DOHH2 (cell line): ENCODE results near the gene XIRP2.

Experiments used
- H3F3A ChIP-seq: fragments of 200-600 bp; sonication (generic), shearing (Covaris generic); 2 replicates; pipeline ENCODE4 v1.6.0; 2016; ENCODE audit warnings: antibody characterized with exemption, mild to moderate bottlenecking; ENCODE audit not compliant: control insufficient read depth, insufficient read depth
- H3K27ac ChIP-seq: fragments of 200-600 bp; sonication (generic); 2 replicates; pipeline ENCODE4 v1.5.1; 2014; ENCODE audit warnings: low read depth, mild to moderate bottlenecking, low read length, moderate library complexity
- H3K27me3 ChIP-seq: fragments of 200-600 bp; sonication (generic); 2 replicates; pipeline ENCODE4 v1.6.1; 2014; ENCODE audit warnings: mild to moderate bottlenecking, low read length, mixed read lengths; ENCODE audit not compliant: control insufficient read depth
- H3K36me3 ChIP-seq: fragments of 200-600 bp; sonication (generic); 2 replicates; pipeline ENCODE4 v1.6.1; 2014; ENCODE audit warnings: mild to moderate bottlenecking, low read length, moderate library complexity, mixed read lengths; ENCODE audit not compliant: control insufficient read depth
- H3K4me1 ChIP-seq: fragments of 200-600 bp; sonication (generic); 2 replicates; pipeline ENCODE4 v1.6.1; 2014; ENCODE audit warnings: mild to moderate bottlenecking, low read length, mixed read lengths; ENCODE audit not compliant: control insufficient read depth
- H3K4me2 ChIP-seq: fragments of 200-600 bp; sonication (generic); 2 replicates; pipeline ENCODE4 v1.6.0; 2014; ENCODE audit warnings: mild to moderate bottlenecking, low read length, moderate library complexity
- H3K4me3 ChIP-seq: fragments of 200-600 bp; sonication (generic); 2 replicates; pipeline ENCODE4 v1.5.1; 2014; ENCODE audit warnings: mild to moderate bottlenecking, low read length, mixed read lengths
- H3K79me2 ChIP-seq: fragments of 200-600 bp; sonication (generic); 2 replicates; pipeline ENCODE4 v1.6.1; 2014; ENCODE audit warnings: mild to moderate bottlenecking, low read length, mixed read lengths; ENCODE audit not compliant: control insufficient read depth
- H3K9me2 ChIP-seq: fragments of 200-600 bp; sonication (generic); replicated peaks from 2 replicates; pipeline ENCODE4 v1.6.1; 2014; ENCODE audit warnings: mild to moderate bottlenecking, low read length, mixed read lengths; ENCODE audit not compliant: control insufficient read depth
- H3K9me3 ChIP-seq: fragments of 200-600 bp; sonication (generic); 2 replicates; pipeline ENCODE4 v1.6.1; 2014; ENCODE audit warnings: antibody characterized with exemption, low read length, mixed read lengths; ENCODE audit not compliant: control insufficient read depth, insufficient read depth
- H4K20me1 ChIP-seq: fragments of 200-600 bp; sonication (generic); 2 replicates; pipeline ENCODE4 v1.6.0; 2014; ENCODE audit warnings: low read depth, mild to moderate bottlenecking, antibody characterized with exemption, low read length, moderate library complexity; ENCODE audit not compliant: control insufficient read depth, insufficient read depth
- EZH2phosphoT487 ChIP-seq: fragments of 200-600 bp; sonication (generic); IDR thresholded peaks from 2 replicates; pipeline ENCODE4 v1.6.1; 2017; ENCODE audit warnings: borderline replicate concordance, mild to moderate bottlenecking, antibody characterized with exemption, low read length, moderate library complexity, mixed read lengths
- TF ChIP-seq, protein P1 (sequence below): fragments of 200-600 bp; sonication (generic); IDR thresholded peaks from one replicate; pipeline ENCODE4 v1.5.1; 2014; ENCODE audit warnings: antibody characterized with exemption, mild to moderate bottlenecking, low read depth, low read length; ENCODE audit not compliant: poor library complexity, severe bottlenecking

The XIRP2 gene

DNA sequence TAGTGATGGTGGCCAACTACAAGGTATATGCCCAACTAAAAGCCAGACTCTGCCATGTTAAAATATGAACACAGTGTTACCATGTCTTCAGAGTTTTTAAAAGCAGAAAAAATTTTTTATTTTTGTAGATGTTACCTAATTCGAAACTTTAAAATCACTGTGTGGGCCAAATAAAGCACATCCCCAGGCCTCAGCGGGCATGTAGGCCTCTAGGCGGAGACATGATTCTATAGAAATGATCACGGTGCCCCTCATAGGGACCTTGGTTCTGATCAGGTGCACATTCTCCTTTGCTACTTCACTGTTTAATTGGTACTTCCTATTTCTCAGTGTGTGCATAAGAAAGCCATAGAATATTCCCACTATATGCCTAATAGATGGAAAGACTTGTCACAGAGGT, 349.2 kb downstream of the XIRP2 start:
- Histone ChIP-seq H3K4me2 (no peak overlapping the region), H3K79me2 (no peaks in the 10 kb centered on the region), H3K4me3 (no peak overlapping the region), H4K20me1 (no peaks in the 10 kb centered on the region), H3F3A (no peaks in the 10 kb centered on the region), H3K4me1 (no peaks in the 10 kb centered on the region), H3K9me2 (no peaks in the 10 kb centered on the region), H3K36me3 (no peaks in the 10 kb centered on the region), H3K27me3 (no peaks in the 10 kb centered on the region), H3K9me3 (no peaks in the 10 kb centered on the region), H3K27ac (no peak overlapping the region)
- TF ChIP-seq, protein P1, sequence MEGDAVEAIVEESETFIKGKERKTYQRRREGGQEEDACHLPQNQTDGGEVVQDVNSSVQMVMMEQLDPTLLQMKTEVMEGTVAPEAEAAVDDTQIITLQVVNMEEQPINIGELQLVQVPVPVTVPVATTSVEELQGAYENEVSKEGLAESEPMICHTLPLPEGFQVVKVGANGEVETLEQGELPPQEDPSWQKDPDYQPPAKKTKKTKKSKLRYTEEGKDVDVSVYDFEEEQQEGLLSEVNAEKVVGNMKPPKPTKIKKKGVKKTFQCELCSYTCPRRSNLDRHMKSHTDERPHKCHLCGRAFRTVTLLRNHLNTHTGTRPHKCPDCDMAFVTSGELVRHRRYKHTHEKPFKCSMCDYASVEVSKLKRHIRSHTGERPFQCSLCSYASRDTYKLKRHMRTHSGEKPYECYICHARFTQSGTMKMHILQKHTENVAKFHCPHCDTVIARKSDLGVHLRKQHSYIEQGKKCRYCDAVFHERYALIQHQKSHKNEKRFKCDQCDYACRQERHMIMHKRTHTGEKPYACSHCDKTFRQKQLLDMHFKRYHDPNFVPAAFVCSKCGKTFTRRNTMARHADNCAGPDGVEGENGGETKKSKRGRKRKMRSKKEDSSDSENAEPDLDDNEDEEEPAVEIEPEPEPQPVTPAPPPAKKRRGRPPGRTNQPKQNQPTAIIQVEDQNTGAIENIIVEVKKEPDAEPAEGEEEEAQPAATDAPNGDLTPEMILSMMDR = no peak
- no peak for TF ChIP-seq EZH2phosphoT487

DNA sequence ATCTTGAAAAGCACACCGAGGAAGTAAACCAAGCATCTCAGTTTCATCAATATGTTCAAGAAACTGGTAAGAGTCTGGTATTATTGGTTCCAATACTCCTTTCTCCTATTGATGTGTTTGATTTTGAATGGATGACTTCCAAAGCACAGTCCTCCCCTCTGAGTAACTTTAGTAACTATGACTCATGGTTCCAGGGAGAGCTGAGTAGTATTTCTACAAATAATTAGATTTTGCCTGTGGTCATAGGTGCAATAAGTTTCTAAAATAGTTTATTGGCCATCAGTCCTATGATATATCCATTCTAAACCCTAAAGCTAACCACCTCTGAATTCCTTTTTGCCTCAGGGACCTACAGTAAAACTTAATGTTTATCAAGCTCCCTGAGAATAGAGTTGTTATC, 352.4 kb downstream of the XIRP2 start:
- H3F3A ChIP-seq = no peaks in the 10 kb centered on the region
- no peak overlapping the region for H3K27ac ChIP-seq
- no peaks in the 10 kb centered on the region for H3K9me3 ChIP-seq
- H4K20me1 ChIP-seq = no peaks in the 10 kb centered on the region
- no peaks in the 10 kb centered on the region for H3K36me3 ChIP-seq
- no peak overlapping the region for H3K4me3 ChIP-seq
- H3K4me1 ChIP-seq = no peaks in the 10 kb centered on the region
- H3K4me2 ChIP-seq = no peak overlapping the region
- H3K27me3 ChIP-seq = no peaks in the 10 kb centered on the region
- no peak for TF ChIP-seq EZH2phosphoT487
- TF ChIP-seq, protein P1 = no peak
- no peaks in the 10 kb centered on the region for H3K79me2 ChIP-seq
- no peaks in the 10 kb centered on the region for H3K9me2 ChIP-seq

DNA sequence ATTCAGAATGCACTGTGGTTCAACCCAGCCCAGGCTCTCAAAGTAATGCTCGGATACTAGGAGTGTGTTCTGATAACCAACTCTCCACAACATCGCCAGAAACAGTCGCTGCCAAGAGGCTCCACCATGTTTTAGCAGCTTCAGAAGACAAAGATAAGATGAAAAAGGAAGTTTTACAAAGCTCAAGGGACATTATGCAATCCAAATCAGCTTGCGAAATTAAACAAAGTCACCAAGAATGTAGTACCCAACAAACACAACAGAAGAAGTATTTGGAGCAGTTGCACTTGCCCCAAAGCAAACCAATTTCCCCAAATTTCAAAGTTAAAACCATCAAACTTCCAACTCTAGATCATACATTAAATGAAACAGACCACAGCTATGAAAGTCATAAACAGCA, 360.9 kb downstream of the XIRP2 start:
- no peaks in the 10 kb centered on the region for H3K36me3 ChIP-seq
- no peak overlapping the region for H3K4me3 ChIP-seq
- H3F3A ChIP-seq = no peaks in the 10 kb centered on the region
- H3K9me2 ChIP-seq = no peaks in the 10 kb centered on the region
- no peaks in the 10 kb centered on the region for H3K79me2 ChIP-seq
- no peaks in the 10 kb centered on the region for H4K20me1 ChIP-seq
- no peaks in the 10 kb centered on the region for H3K27me3 ChIP-seq
- no peaks in the 10 kb centered on the region for H3K9me3 ChIP-seq
- H3K4me1 ChIP-seq = no peaks in the 10 kb centered on the region
- TF ChIP-seq EZH2phosphoT487 = no peak
- TF ChIP-seq, protein P1 = no peak
- no peak overlapping the region for H3K4me2 ChIP-seq
- H3K27ac ChIP-seq = no peak overlapping the region

- no peaks in the 10 kb centered on the region for H3F3A ChIP-seq
- no peaks in the 10 kb centered on the region for H3K36me3 ChIP-seq
- H3K9me2 ChIP-seq = no peaks in the 10 kb centered on the region
- no peaks in the 10 kb centered on the region for H3K4me1 ChIP-seq
- H3K9me3 ChIP-seq = no peaks in the 10 kb centered on the region
- H4K20me1 ChIP-seq = no peaks in the 10 kb centered on the region
- H3K27me3 ChIP-seq = no peaks in the 10 kb centered on the region
- no peak overlapping the region for H3K27ac ChIP-seq
- H3K79me2 ChIP-seq = no peaks in the 10 kb centered on the region
- no peak overlapping the region for H3K4me2 ChIP-seq
- TF ChIP-seq EZH2phosphoT487 = no peak
- TF ChIP-seq, protein P1 = no peak
- H3K4me3 ChIP-seq = no peak overlapping the region
Measured at GRCh38 chr2:167253025-167253424, 364.7 kb downstream of the XIRP2 start.
